GM12891 (cell line): ENCODE data around the gene LRRC15.

Experiments used
- PAX5 ChIP-seq: IDR thresholded peaks from 2 replicates; pipeline ENCODE4 v1.6.1; 2011; ENCODE audit warnings: low read length, moderate library complexity, mild to moderate bottlenecking; ENCODE audit not compliant: insufficient read depth, severe bottlenecking
- POLR2A ChIP-seq: IDR thresholded peaks from 2 replicates; pipeline ENCODE4 v1.6.1; 2011; ENCODE audit warnings: low read depth, low read length, control low read depth
- POLR2AphosphoS5 ChIP-seq: IDR thresholded peaks from 2 replicates; pipeline ENCODE4 v1.6.1; 2011; ENCODE audit warnings: low read depth, low read length, control low read depth
- POU2F2 ChIP-seq: IDR thresholded peaks from 2 replicates; pipeline ENCODE4 v1.6.1; 2011; ENCODE audit warnings: low read depth, mild to moderate bottlenecking, control low read depth, low read length, moderate library complexity
- SPI1 ChIP-seq: IDR thresholded peaks from 2 replicates; pipeline ENCODE4 v1.6.1; 2011; ENCODE audit warnings: low read depth, low read length, control low read depth
- TAF1 ChIP-seq: IDR thresholded peaks from 2 replicates; pipeline ENCODE4 v1.6.1; 2011; ENCODE audit warnings: low read depth, low read length, control low read depth

GRCh38 chr3:194365978-194366490 is 3.5 kb downstream of the LRRC15 start:
- TF ChIP-seq POLR2A (no peak), POLR2AphosphoS5 (no peak), PAX5 (no peak), TAF1 (no peak), SPI1 (no peak), POU2F2 (no peak)
